GM21360 (cell line): Measurements from ENCODE around the gene EIF2A.
A peak's percentile ranks its signal among the peaks of the same experiment; 100 is the strongest.
"Not testable (repeated sequence)": the region's sequence is repeated elsewhere in the genome, so short reads cannot be mapped to it uniquely, and the experiment has no call there.

Source experiments
- ATAC-seq: cut with Tn5 transposase; IDR thresholded peaks from one replicate; pipeline ENCODE4 v1.9.1; 2021; ENCODE audit warnings: mild to moderate bottlenecking, moderate library complexity; ENCODE audit not compliant: unreplicated experiment

Gene EIF2A

GRCh38 chr3:150546226-150547044 is at the start of gene EIF2A, which contains the start of gene SERP1:
Gene EIF2A (plus strand): TSS chr3:150546787. CDS start chr3:150546803, 16 bp downstream.
Gene SERP1 (minus strand): TSS chr3:150546496. CDS start chr3:150546135, 361 bp downstream.
- ATAC-seq = peak; percentile 93

GRCh38 chr3:150497956-150498355 is 48.6 kb upstream of the EIF2A start:
- ATAC-seq = no peak

- ATAC-seq = not testable (repeated sequence)
Measured at GRCh38 chr3:150500960-150501359, 45.6 kb upstream of the EIF2A start.

GRCh38 chr3:150503402-150504099 is 43.0 kb upstream of the EIF2A start:
- ATAC-seq = no peak

- no peak for ATAC-seq
Measured at GRCh38 chr3:150504483-150504882, 42.1 kb upstream of the EIF2A start.

- no peak for ATAC-seq
Measured at GRCh38 chr3:150508401-150508800, 38.2 kb upstream of the EIF2A start.

GRCh38 chr3:150509780-150510179 is 36.8 kb upstream of the EIF2A start:
- ATAC-seq = no peak

- no peak for ATAC-seq
Measured at GRCh38 chr3:150511122-150511821, 35.3 kb upstream of the EIF2A start.

- ATAC-seq = no peak
Measured at GRCh38 chr3:150515210-150515609, 31.4 kb upstream of the EIF2A start.

- no peak for ATAC-seq
Measured at GRCh38 chr3:150519026-150519425, 27.6 kb upstream of the EIF2A start.

- no peak for ATAC-seq
Measured at GRCh38 chr3:150520408-150520807, 26.2 kb upstream of the EIF2A start.

- ATAC-seq = no peak
Measured at GRCh38 chr3:150521463-150521862, 25.1 kb upstream of the EIF2A start.

GRCh38 chr3:150523538-150523937 is 23.0 kb upstream of the EIF2A start:
- no peak for ATAC-seq

- no peak for ATAC-seq
Measured at GRCh38 chr3:150527464-150528255, 18.9 kb upstream of the EIF2A start.

- no peak for ATAC-seq
Measured at GRCh38 chr3:150528354-150528797, 18.2 kb upstream of the EIF2A start.

GRCh38 chr3:150531775-150532174 is 14.8 kb upstream of the EIF2A start:
- ATAC-seq = no peak

GRCh38 chr3:150535204-150535603 is 11.4 kb upstream of the EIF2A start:
- ATAC-seq = no peak

GRCh38 chr3:150538324-150539208 is 8.0 kb upstream of the EIF2A start:
- ATAC-seq = no peak

- no peak for ATAC-seq
Measured at GRCh38 chr3:150540297-150540696, 6.3 kb upstream of the EIF2A start.

- ATAC-seq = no peak
Measured at GRCh38 chr3:150540991-150541390, 5.6 kb upstream of the EIF2A start.
